Measurements from ENCODE around the gene COTL1.
"Not testable (repeated sequence)": the region's sequence is repeated elsewhere in the genome, so short reads cannot be mapped to it uniquely, and the experiment has no call there.

COTL1 gene

DNA sequence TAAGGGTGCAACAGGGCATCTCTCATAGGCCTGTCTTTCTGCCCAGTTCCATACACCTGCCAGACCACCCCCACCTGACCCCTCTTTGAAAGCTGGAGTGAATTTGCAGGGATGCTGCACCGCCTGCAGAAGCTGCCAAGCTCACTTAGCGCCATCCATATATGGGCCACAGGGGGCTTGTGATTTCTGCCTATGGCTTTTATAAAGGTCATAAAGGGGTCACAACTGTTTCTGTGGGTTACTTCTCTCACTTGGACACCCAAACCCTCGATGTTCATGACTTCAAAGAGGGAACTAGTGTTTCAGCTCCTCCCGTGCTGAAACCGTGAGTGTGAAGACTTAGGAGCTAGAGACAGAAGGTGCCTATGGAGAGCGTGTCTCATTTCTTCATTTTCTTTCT, 89.6 kb downstream of the COTL1 start:
- no peak for DNase-seq (ENCODE audit: low read depth)

DNA sequence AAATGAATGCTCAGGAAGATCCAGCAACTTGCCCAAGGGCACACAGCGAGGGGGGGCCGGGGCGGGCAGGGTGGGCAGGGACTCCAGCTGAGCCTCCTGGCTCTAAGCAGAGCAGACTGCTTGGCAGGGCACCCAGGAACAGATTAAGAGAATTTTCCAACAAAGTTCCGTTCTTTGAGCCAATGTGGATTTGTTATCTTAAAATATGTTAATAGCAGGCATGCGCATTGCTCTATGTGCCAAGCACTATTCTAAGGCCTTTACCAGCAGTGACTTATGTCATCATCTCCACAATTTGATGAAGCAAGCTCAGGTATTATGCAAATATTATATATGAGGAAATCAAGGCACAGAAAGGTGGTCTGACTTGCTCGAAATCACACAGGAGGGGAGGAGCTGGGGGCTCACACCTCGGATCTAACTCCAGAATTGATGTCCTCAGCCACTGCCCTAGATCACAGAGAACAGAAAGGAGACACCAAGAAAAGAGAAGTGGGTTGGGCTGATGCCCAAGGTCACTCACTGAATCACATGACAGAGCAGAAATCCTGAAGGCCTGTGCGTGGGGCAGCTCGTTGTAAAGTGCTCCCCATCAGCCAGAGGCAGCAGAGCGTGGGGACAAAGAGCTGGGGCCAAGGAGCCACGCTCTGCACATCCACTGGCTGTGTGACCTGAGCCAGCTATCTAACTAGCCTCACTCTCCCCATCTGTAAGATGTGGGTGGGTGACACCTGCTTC, 90.2 kb downstream of the COTL1 start:
- DNase-seq (ENCODE audit: low read depth) = no peak

DNA sequence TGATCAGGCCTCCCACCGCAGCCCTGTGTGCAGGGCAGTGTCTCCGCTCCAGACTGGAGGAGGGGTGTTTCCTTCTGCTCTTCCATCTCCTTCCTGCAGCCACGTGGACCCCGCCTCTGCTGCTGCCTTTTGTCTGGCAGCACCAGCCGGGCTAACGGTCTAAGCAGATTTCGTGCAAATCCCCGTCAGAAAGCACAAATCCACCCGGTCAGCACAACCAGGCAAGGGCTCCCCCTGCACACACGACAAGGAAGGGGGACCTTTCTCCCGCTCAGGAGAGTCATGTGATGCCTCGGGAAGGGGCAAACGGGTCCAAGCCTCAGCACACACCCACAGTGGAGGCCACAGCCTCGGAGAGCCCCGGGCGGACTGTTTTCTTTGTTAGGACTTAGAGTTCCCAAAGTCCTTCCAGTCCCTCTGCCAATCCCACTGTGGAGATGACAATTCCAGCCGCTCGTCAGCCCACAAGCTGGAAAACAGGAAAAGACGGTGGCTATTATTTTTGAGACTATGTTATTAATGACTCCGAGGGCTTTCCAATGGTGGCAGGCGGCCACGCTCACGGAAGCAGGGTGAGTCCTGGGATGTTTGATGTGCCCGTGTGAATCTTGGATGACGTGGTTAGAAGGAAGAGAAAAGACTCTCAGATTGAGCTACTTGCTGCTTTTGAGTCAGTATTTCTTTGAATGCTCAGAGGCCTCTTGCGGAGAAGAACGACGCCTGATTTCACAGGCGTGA, 90.9 kb downstream of the COTL1 start:
- no peak for DNase-seq (ENCODE audit: low read depth)

DNA sequence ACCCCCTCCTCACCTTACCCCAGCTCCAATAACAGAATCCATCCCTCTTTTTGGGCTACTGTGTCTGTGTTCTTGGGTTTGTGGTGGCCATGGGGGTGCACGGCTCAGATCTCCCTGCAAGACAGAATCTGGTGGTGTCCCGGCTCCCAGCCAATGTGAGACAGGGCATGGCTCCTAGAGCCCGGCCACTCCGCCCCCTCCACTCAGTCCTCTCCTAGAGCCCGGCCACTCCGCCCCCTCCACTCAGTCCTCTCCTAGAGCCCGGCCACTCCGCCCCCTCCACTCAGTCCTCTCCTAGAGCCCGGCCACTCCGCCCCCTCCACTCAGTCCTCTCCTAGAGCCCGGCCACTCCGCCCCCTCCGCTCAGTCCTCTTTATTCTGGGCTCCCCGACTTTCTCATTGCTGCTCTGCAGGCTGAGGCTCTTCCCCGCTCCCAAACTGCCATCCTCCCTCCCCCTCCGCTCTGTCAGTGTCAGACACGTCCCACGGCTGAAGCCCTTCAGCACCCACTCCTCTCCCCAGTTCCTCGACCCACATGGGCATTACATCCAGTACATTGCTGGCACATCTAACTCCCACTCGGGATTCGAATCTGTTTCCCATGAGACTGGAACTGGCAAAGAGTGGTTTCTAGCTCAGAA, 92.8 kb downstream of the COTL1 start:
- not testable (repeated sequence) for DNase-seq (ENCODE audit: low read depth)

DNA sequence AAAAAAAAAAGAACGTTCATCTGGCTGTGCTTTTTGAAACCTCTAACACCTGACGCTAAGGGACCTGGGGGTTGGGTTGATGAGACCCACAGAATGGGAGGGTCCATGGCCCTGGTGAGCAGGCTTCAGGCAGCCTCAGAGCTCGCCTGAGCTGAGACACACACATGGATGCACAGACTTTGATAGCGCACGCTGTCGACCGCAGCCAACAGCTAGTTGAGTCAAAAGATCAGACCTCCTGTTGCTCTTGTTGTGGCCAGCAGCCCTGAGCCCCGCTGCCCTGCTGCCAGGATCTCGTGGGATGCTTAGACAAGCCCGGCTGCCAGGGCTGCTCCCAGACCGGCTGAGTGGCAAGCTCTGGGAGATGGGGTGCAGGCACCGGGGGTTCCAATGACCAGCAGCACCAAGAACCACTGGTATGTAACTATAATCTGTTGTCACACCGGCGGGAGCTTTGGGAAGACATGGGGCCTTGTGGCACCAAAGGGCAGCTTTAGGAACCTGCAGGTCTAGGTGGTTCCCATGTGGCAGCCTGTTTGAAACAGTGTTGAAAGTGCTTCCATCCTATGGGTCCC, 93.4 kb downstream of the COTL1 start:
- no peak for DNase-seq (ENCODE audit: low read depth)

DNA sequence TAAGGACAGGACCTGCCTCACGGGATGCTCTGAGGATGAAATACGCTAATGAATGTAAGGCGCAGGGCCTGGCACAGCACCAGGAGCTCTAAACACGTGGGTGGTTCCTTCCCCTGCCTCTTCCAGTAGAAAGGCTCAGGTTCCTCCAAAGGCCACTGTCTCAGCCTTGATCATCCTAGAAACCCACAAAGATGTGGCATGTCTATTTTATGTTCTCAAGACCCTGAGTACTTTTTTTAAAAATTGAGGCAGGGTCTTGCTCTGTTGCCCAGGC, 96.4 kb downstream of the COTL1 start:
- DNase-seq (ENCODE audit: low read depth) = no peak

DNA sequence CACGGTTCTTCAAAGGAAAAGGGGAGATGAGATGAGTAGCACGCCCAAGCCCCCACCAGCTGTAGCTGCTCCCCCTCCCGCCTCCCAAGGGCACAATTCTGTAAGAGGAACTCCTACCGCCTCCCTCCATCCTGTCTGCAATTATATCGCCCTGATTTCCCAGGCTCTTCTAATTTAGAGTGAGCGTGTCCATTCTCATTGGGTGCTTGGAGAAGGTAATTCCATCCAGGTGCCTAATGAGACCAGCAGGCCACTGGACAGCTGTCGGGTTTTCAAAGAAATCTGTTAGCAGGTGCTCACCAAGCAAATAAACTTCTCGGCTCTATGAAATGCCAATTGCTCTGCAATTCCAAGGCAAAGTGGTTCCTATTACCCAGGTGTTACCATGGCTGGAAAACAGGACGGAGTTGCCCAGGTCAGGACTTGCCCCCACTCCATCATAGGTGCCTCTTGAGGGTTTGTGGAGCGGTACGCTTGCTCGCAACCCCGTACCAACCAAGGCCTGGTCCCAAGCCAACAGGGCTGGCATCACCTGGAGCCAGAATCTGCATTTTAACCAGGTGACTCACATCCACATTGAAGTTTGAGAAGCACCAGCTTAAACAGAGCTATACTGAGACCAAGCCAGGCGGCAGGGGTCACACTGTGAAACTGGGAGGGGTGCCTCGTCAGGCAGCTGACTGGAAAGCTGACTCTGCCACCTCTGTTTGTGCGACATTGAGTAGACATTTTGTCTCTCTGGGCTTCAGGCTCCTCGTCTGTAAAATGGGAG, 97.0 kb downstream of the COTL1 start:
- DNase-seq (ENCODE audit: low read depth) = no peak

DNA sequence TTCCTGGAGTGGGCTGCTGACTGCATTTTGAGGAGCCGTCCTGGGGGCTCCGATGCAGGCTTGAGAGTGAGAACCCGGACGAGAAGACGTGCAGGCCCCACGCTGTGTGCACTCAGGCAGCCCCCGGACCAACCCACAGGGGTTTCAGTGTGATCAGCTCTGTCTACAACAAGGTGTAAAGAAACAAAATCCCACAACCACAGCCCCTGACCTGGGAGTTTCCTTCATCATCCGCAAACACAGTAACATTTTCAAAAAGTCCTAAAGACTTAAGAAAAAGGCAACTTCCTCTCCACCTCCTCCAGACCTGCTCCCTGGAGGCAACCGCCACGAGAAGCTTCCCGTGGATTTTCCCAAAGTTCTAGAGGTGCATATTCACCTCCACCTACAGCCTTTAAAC, 98.0 kb downstream of the COTL1 start:
- DNase-seq (ENCODE audit: low read depth) = no peak

DNA sequence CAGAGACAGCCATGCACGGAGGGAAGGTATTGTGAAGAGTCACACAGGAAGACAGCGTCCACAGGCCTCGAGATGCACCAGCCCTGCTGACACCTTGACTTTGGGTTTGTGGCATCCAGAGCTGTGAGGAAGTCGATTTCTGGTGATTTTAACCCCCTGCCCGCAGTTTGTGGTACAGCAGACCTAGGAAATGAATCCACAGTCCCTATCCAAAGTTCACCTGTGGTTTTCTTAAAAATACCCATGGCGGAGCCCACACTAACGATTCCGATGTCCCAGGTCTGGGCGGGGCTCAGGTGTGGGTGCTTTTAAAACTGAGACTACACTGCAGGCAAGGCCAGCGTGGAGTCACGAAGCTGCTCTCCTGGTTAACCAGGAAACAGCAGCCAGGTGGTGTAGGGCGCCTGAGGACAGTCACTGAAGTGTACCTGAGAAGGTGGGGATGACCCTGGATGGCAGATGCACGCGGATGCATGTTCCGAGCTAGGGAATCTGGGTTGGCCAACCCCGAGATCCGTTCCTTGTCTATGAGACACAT, 99.0 kb downstream of the COTL1 start:
- no peak for DNase-seq (ENCODE audit: low read depth)

DNA sequence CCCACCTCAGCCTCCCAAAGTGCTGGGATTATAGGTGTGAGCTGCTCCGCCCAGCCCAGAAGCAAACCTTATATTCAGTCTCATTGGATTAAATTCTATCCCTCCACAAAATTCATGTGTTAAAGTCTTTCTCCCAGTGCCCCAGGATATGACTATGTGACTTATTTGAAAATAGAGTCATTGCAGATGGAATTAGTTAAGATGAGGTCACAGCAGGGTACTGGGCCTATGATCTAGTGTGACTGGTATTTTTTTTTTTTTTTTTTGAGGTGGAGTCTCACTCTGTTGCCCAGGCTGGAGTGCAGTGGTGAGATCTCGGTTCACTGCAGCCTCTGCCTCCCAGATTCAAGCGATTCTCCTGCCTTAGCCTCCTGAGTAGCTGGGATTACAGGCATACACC, 99.7 kb downstream of the COTL1 start:
- DNase-seq (ENCODE audit: low read depth) = not testable (repeated sequence)

DNA sequence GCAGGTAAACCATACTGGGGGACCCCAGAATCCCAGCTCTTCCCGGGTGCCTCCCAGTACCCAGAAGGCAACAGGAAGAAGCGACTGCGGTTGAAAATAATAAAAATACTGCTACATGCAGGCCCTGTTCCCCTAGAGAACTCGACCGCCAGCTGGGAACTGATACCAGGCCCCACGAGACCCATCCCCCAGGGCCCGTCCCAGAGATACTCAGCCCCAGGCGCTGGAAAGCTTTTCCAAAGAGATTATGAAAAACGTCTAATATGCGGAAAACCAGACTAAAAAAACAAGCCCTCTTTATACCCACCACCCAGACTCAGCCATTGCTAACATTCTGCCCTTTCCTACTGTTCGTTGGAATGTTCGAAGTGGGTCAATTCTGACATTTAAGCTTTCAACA, 100.5 kb downstream of the COTL1 start:
- no peak for DNase-seq (ENCODE audit: low read depth)

All from activated T-helper 9 cell treated with anti-CD3 and anti-CD28 coated beads, Interleukin-2, amount 50 U/mL, for 16 hours (primary cell).